Iris pigment epithelial cell (primary cell): ENCODE measurements around the gene TAF1A.

Experiments
- DNase-seq: peaks from one replicate; pipeline ENCODE4 v3.0.0-alpha.2; 2011; ENCODE audit warnings: low read depth

Gene TAF1A

DNA sequence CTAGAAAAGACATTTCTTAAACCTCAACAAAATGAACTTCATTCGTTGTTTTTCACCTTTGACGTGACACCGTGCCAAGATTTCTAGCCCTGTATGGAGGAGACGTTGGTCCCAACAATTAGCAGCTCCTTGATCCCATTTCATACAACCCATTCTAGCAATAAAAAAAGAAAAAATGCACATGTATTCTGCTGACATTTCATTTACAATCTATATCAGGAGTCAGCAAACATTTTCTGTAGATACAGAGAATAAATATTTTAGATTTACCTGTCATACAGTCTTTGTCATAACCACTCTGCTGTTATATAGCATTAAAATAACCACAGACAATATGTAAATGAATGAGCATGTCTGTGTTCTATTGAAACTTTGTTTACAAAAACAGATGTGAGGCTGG, 7.0 kb upstream of the TAF1A start:
- DNase-seq: no peak

DNA sequence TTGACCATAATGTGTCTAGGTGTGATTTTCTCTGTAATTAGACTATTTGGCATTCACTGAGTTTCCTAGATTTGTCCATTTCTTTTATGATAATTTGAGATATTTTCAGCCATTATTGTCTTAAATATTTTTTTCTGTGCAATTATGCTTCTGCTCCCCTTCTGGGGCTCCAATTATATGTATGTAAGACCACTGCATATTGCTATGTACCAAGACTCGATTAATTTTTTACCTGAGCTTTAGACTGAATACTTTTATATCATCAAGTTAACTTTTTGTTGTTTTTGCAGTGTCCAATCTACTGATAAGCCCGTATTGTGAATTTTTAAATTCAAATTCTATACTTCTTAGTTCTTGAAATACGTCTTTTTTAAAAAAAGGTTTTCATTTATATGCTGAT, 5.1 kb upstream of the TAF1A start:
- no peak for DNase-seq

DNA sequence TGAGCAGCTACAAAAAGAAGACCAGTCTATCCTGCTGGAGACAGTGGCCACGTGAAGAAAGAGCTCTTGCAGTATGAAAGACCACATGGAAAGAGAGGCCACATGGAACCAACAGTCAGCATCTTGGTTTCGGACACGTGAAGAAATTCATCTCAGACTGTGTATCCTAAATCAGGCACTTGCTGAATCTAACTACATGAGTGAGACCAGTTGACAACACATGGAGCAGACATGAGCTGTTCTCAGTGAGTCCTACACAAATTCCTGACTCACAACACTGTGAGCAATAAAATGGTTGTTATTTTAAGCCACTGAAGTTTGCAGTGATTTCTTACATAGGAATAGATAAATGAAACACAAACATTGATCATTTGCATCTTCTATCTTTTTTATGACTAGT, 2.4 kb upstream of the TAF1A start:
- DNase-seq: peak; percentile 14

DNA sequence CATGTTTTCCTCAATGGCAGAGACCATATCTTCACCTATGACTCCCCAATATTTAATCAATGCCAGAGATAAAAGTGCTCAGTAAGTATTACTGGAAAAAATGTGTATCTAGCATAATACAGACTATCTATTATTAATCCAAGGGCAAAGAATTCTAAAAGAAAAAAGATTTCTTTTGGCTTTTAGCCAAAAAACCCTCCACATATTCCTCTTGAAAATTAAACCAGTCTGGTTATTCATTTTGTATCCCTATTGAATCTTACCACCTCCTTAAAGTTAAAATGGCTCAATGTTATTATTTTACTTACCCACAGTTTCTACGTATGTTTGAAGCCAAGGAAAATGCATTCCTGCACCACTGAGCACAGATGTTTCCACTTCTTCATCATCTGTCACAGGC, 1.6 kb downstream of the TAF1A start:
- DNase-seq: no peak

DNA sequence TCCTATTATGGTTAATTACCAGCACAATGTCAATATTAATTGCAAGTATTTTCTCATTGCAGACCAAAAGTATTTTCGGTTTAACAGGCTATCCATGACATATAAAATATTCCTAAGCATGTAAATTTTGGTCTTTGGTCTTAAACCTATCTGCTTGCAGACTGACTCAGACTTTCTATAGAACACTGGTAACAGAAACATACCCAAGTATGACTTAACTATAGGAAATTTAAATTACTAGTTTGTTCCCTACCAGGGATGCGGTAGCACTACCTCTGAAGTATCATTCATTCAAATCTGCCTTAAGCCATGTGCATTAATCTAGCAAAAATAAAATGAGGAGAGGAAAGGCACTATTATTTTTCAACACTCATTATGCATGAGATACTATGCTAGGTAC, 2.9 kb downstream of the TAF1A start:
- DNase-seq: no peak

DNA sequence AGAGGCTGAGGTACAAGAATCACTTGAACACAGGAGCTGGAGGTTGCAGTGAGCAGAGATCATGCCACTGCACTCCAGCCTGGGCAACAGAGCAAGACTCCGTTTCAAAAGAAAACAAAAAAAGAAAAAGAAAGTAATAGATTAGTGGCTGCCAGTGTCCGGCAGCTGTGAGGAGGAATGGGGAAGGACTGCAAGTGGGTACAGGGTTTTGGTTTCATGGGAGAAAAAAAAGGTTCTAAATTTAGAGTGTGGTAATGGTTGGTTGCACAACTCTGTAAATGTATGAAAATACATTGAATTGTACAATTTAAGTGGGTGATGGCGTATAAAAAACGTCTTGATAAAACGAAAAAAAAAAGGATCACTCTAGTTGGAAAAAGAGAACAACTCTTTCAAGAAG, 6.7 kb downstream of the TAF1A start:
- DNase-seq: no peak

DNA sequence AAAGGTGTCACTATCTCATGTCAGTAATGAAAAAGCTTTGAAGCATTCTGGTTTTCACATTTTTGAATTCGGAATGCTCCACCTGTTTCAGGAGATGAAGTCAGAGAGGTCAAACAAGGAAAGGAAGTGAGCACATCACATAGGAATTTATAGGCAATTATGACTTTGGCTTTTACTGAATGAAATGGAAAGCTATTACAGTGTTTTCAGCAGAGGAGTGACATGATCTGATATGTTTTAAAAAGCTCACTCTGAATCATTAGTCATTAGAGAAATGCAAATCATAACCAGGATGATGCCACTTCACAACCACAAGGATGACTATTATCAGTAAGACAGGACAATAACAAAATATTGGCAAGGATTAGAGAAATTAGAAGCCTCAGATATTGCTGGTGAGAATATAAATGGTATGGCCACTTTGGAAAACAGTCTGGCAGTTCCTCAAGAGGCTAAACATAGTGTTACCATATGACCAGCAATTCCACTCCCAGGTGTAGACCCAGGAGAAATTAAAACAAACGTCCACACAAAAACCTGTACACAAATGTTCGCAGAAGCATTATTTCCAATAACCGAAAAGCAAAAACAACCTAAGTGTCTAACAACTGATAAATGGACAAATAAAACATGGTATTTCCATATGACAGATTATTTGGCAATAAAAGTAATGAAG, 7.5 kb downstream of the TAF1A start:
- peak; percentile 43 for DNase-seq

DNA sequence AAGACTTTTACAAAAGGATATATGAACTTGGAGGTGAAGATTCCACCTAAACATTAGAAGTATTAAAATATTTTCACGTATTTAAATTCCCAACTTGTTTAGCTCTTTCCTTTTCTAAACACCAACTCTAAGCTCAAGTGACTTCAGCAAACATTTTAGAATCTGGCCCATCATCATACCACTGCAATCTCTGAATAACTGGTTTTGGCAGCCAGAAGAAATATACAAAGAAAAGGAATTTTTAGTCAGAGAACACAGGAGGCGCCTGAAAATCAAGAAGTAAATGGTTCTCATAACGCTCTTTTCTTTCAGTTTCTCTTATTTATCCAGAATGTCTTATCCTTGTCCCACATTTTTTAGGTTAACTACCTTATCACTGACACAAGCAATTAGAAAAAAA, 10.4 kb downstream of the TAF1A start:
- DNase-seq: no peak

DNA sequence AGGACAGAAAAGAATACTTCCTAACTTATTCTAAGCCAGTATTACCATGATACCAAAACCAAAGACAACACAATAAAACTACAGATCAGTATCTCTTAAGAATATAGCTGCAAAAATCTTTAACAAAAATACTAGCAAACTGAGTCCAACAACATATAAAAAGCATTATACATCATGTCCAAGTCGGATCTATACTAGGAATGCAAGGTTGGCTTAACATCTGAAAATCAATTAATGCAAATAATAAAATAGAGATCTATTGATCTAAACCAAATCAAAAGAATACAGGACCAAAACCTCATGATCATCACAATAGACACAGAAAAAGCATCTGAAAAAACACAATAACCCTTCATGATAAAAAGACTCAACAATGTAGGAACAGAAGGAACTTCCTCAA, 18.9 kb downstream of the TAF1A start:
- DNase-seq: no peak

DNA sequence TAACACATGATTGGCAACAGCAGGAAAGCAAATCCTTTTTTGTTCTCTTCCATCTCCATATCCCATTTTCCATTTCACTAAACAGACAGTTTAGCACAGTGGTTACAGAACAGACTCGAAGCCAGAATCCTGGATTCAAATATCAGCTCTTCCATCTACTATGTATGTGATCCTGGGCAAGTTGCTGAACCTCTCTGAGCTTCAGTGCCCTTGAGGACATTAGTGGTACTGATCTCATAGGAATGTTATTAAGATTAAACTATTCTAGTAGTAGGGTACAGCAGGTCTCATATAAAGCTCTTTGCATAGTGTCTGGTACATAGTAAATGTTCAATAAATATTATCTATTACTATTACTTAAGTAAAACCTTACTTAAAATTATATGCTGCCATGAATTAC, 28.1 kb downstream of the TAF1A start:
- no peak for DNase-seq

DNA sequence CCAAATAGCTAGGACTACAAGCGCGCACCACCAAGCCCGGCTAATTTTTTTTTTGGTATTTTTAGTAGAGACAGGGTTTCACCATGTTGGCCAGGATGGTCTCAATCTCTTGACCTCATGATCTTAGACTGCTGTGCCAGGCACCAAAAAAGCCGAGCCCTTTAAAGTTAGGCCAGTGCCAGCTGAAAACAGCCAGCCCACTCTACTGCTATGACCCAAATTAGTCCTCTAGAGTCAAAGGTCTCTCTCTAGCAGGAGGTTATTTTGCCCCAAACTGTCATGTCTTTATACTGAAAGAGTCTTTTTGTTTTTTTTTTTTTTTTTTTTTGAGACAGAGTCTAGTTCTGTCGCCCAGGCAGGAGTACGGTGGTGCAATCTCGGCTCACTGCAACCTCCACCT, 32.2 kb downstream of the TAF1A start:
- DNase-seq: no peak

DNA sequence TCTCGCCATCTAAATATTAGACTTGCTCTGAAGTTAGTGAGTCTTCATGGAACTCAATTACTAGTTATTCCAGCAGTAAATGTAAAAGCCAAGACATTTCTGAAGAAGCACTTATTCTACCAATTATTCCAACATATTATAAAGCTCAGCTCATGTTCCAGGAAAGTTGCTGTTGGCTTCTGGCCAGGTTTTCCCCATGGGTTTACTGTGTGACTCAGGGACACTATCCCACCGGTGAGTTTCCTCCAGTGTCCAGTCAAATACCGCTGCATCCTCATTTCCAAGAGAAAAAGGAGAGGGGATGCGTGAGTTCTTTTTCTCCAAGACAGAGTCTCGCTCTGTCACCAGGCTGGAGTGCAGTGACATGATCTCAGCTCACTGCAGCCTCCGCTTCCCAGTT, 32.6 kb downstream of the TAF1A start:
- peak; percentile 26 for DNase-seq

DNA sequence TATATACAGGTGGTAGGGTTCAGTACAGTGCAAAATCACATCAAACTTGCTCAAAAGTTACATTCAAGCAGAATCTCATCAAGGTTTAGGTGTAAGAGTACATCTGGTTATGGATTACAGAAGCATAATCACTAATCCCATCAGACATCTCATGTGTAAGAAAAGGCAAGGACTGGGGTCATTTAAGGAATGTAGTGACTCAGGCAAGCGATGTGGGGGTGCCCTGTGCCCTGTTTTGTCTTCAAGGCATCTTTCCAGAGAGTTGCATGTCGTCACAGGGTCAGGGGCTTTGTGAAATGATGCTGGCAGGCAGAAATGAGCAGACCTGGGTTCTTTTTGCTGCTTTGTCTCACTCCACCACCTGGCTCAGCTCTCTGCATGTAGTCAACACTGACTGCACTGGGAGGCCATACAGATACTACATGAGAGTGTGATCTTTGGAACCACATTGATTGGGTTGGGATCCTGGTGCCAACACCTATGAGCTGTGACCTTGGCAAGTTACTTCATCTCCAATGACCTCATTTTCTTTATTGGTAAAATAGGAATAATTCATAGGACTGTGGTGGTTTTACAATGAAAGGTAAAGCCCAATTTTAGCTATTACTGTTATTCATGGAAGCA, 33.6 kb downstream of the TAF1A start:
- DNase-seq: peak; percentile 56

DNA sequence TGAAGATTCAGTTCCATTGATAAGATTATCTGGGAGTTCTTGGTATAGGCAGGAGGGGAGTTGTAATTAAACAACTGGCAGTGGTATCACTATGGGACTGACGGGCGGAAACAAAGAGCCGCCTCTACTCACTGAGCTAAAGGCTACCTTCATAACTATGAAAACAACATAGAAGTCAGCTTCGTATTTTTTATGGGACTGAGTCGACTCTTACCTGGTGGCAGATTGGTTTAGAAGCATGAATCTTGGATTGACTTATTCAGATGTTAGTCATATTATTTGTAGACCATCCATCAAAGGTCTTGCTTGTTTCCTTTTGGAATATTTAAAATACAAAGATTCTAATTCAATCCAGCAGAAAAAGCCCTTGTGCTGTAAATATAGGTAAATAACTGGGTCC, 35.6 kb downstream of the TAF1A start:
- DNase-seq: no peak

DNA sequence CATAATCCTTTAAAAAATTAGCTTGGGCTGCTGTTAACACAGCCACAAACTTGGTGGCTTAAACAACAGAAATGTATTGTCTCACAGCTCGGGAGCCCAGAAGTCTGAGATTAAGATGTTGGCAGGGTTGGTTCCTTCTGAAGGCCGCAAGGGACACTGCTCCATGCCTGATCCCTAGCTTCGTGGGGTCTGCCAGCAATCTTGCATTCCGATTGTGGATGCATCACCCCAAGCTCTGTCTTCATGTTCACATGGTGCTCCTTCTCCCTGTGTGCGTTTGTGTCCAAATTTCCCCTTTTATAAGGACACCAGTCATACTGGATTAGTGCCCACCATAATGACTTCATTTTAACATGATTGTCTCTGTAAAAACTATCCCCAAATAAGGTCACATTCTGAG, 36.9 kb downstream of the TAF1A start:
- no peak for DNase-seq

DNA sequence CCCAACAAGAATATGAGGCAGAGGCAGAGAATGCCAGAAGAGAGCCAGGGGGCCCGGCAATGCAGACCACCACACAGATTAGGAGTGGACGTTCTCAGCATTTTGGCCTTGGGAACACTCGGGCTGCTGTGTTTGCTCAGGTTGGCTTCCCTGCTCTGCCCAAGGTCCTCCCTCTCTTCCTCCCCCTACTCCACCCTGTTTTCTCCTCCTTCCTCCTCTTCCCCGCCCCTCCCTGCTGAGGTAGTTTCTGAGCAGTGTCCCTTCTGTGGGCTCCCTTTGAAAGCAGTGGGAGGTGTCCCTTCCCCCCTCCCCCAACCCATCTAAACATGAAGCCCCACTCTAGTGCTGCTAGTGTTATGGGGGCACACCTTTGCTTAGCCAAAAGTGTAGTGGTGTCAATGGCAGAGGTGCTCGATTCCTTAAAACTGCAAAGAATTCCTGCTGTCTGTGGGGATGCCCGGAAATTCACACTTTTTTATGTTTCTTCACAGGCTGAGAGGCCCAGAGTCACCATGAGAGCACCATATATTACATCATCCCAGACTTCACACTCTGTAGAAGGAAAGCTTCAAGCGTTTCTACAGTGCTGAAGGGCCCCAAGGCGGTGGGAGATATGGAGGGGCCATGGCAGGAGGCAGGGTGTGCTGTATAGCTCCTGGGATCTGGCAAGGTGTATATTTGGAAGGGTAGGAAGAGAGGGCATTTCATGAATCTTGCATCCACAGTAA, 41.6 kb downstream of the TAF1A start, which contains the start of gene HHIPL2:
Gene HHIPL2, minus strand, starts transcription at position 161 of the 728 bp plus-strand sequence. Its CDS starts 60 bp downstream, at position 101.
- DNase-seq: no peak

DNA sequence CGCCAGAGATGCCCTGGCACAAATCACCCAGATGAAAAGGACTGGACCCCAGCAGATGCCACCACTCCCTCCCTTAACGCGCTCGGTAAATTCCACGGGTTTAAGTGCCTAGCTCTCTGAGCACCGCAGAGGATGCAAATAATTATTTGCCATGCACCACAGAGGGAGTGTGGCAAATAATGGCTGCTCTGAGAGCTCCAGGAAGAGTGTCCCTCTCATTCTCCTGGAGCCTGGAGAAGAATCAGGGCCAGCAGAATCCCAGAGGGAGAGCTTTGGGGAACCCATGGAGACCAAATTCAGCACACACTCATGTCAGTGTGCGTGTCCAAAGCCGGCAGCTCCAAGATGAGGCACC, 42.5 kb downstream of the TAF1A start:
- no peak for DNase-seq

DNA sequence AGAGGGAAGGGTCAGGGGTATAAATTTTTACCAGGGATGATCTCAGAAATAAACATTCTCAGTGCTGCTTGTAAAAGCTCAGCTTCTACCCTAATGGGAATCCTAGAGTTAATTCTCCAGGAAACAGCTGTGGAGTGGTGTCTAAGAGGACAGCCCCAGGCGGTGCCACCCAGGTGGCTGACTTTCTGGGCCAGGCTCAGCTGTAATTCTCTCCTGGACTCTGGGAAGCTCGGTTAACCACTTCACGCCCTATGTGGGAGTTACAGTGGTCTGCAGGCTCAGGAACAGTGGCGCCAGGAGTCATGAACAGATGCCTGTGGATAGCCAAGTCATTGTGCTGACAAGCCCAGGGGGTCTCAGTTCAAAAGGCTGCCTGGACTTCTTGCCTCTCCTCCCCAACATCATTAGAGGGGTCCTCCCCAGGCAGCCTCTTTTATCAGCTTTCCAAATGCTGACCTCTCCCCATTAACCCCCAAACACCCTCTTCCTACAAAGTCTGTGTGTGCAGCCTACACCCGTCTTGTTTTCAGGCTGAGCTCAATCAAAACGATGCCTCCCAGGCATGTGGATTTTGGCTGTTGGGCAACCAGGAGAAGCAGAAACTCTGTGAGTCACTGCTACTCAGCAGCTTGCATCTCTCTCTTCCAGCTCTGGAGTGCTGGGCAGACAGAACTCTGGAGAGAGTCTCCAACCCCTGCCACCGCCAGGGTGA, 43.0 kb downstream of the TAF1A start:
- peak; percentile 77 for DNase-seq

DNA sequence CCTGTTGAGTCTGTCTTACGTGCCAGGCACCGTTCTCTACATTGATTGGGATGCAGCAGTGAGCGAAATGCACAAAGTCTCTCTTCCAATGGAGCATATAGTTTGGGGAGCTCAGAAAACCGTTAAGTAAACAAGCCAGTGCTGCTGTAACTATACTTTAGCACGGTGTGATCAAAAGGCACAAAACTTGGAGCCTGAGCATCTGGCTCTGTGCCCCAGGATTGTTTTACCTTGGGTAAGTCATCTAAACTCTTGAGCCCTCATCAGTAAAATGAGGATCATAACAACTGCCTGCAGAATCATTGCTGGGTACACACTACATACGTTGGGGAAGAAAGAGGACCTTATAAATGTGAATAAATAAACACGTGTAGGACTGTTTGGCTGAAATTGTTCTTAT, 43.6 kb downstream of the TAF1A start:
- DNase-seq: no peak

DNA sequence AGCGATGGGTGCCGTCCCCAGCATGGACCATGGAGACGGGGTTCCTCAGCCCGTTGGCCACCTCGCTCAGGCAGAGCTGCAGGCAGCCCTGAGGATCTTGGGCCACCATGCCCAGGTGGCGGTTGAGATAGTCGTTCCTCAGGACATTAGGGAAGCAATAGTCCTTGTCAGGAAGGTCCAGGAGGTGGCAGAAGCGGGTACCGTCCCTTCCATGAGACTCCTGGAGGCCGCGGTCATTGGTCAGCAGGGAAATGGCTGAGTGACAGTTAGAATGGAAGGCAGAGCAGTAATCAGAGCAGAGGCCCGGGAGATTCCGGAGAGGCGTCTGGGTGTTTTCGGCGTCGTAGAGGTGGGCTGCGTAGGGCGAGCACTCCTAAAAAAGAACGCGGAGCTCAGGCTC, 45.9 kb downstream of the TAF1A start:
- no peak for DNase-seq

DNA sequence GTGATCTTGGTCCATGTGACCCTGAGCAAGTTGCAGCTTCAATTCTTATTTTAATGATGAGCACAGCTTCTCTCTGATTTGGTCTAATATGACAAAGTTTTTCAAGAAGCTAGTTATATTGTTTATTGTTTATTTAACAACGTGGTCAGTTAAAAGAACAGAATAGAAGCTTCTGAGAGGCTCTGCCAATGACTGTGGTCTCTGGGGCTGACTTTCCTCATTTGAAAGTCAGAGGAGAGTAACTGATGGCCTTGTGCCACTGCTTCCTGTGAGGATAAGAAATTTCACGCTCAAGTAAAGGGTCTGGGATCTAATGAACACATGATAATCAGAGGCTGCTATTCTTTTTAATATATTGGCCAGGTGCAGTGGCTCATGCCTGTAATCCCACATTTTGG, 49.1 kb downstream of the TAF1A start:
- no peak for DNase-seq

DNA sequence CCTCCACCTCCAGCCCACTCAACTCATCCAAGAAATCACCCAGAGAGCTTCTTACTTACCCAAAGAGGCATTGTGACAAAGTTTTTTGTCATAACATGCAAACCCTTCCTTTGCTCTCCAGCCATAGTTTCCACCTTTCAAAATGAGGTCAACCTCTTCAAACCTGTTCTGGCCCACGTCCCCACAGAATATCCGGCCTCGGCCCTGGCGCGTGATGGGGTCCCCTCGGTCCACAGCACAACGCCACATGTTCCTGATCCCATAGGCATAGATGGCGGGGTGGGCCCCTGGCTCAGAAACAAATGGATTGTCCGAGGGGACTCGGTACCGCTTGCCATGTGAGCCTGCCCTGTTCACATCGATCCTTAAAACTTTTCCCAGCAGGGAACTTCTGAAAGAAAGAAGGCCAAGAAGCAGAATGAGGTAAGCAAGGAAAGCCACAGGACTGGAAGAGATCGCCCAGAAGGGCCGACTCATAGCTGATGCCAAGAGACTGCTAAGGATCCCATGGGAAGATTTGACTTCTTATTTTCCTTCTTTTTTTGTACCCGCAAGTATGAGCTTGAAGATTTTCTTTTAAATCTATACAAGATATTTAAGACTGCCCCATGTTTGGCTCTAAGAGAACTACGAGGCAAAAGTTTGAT, 49.7 kb downstream of the TAF1A start:
- peak; percentile 10 for DNase-seq
